ENCODE data around the gene MYL5. TPM values are rescaled to one million over a fixed set of nuclear protein-coding genes. Genes with fewer than 3 reads are reported as not detected.

Gene MYL5
- total and polyA plus RNA-seq, 2 of the 4 experiments (the other 2 are of a cell fraction): 9.1 to 16.0 TPM

DNA sequence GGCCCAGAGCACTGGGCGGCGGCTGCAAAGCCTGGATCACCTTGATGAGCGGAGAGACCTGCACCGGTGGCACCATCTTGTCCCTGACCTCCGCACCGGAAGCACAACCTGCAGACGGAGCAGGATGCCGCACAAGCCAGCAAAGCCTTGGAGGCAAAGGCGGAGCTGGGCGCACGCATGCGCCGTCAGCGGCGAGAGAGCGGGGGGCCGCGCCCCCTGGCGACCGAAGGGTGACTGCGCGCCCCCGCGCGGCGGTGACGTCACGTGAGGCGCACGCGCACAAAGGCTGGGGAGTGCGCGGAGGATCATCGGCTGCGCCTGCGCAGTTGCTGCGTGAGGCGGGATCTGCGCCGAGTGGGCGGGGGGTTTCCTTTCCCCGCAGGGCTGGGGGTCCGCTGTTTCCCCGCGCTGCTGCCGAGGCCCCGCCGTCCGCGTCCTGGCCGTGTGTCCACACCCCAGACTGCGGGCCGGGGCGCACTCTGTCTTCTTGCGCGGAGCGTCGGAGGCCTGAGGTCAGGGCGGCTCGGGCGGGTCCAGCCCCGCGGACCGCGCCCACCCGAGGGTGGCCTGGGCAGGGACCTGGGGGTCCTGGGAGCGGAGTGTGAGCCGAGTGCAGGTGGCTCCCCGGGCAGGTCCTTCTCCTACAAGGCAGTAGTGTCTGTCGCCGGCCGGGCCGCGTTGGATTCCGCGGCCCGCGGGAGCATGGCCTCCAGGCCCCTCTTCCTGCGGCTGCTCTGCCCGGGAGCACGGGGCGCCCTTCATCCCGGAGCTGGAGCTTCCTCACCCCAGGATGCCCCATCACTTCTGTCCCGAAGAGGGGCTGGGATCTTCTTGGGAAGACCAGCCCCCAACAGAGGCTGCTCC is at the start of gene MYL5, which contains the start of gene ATP5ME (continued):
- TF ChIP-seq MAFK (IDR thresholded peaks at IDR 0.05; ENCODE audit: low read depth, low read length): no peak
- no peak for TF ChIP-seq CHD1 (IDR thresholded peaks at IDR 0.05; ENCODE audit: low read depth, low read length)
- peak; percentile 77 for TF ChIP-seq BHLHE40 (IDR thresholded peaks at IDR 0.05; ENCODE audit: low read depth, low read length)

DNA sequence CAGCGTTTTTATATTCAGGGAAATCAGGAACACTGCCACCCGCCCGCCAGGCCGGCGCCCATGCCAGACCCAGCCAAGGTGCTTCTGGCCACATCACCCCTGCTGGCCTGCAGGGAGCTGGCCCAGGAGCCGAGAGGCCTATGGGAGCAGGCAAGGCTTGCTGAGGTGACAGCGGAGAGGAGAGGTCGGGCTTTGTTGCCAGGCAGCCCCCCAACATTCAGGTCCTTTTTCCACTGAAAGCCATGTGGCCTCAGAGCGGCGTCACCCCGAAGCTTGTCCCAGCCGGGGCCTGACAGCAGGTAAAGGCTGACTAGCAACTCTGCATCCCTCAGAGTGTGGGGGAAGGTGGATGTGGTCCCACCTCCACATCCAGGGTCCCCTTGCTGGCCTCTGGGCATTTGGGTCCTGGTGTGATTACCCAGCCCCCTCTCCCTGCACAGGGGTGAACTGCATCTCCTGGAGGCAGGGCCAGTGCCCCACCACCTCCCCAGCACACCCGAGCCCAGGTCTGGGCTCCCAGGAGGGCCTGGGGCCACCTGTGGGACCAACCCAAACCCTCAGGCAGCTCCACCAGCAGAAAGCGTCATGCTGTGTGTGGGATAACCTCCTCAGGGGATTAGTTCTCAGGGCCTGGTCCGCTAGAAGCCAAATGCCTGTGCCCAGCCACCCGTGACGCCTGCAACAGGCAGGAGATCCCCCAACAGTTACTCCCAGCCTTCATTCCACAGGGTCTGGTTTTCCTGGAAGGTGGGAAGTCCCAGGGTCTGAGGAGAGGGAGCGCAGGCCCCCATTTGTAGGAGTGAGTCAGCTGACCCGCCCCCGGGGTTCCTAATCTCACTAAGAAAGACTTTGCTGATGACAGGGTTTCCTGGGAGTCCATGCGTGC is 49.4 kb upstream of the MYL5 start, which contains the start of gene PDE6B:
Gene PDE6B, plus strand, starts transcription at position 869 of the 886 bp plus-strand sequence. CDS start 54 bp downstream, outside the sequence.
- in situ Hi-C loops (cut with MboI; ENCODE audit: low sequenced_read_pairs) (no loop called here), dilution Hi-C loops (cut with HindIII; ENCODE audit: low sequenced_read_pairs, unreplicated experiment) (no loop called here), intact Hi-C loops (cut with micrococcal nuclease) (no loop called here)
- no peak within 1 kb of the TSS for H3K27ac ChIP-seq (ENCODE audit: insufficient read depth, low read length)
- no peak within 1 kb of the TSS for H2BK20ac ChIP-seq (ENCODE audit: low read depth, low read length)
- no peak within 1 kb of the TSS for H2AK5ac ChIP-seq (ENCODE audit: low read depth, low read length)
- H4K91ac ChIP-seq (ENCODE audit: insufficient read depth, low read depth, low read length): no peak within 1 kb of the TSS
- H3K4me3 ChIP-seq (ENCODE audit: insufficient read depth, low read depth, low read length): no peak within 1 kb of the TSS
- H3K4ac ChIP-seq (ENCODE audit: low read depth, low read length): no peak within 1 kb of the TSS
- no peak within 1 kb of the TSS for H2AK9ac ChIP-seq (replicated peaks; ENCODE audit: low read depth, low read length, poor library complexity)
- no peaks in the 10 kb centered on the region for H3K36me3 ChIP-seq (ENCODE audit: control insufficient read depth, insufficient read depth, low read length)
- no peaks in the 10 kb centered on the region for H3K9me1 ChIP-seq (ENCODE audit: insufficient read depth, low read length)
- H3K23ac ChIP-seq (ENCODE audit: low read depth, low read length): no peak within 1 kb of the TSS
- no peak within 1 kb of the TSS for H2BK120ac ChIP-seq (ENCODE audit: low read depth, low read length)
- no peak within 1 kb of the TSS for H4K8ac ChIP-seq (ENCODE audit: low read depth in 2 of 2, low read length in 2 of 2)
- H3K79me1 ChIP-seq (ENCODE audit: low read depth in 1 of 2, low read length in 2 of 2): no peaks in the 10 kb centered on the region
- no peaks in the 10 kb centered on the region for H3K27me3 ChIP-seq (ENCODE audit: control insufficient read depth, insufficient read depth, low read length)
- no peak within 1 kb of the TSS for H3K56ac ChIP-seq (ENCODE audit: extremely low read depth, insufficient read depth, low read length)
- peaks cover 13% of the 10 kb centered on the region for H3K9me3 ChIP-seq (ENCODE audit: control insufficient read depth, insufficient read depth, low read length)
- no peak within 1 kb of the TSS for H3K9ac ChIP-seq (ENCODE audit: low read depth, low read length)
- H2BK15ac ChIP-seq (ENCODE audit: low read depth, low read length): no peak within 1 kb of the TSS
- 66% methylated on average over 7 of the region's 21 CpGs; no CpG with 5 or more reads in 1 of the 2 experiments for WGBS, 2 experiments (ENCODE audit: extremely low coverage in 2 of 2, insufficient read length in 1 of 2)
- H3K4me2 ChIP-seq (ENCODE audit: low read depth, low read length): no peak within 1 kb of the TSS
- POLR2A ChIA-PET (ENCODE audit: unreplicated experiment): no interaction called here
- no peak within 1 kb of the TSS for H2AFZ ChIP-seq (replicated peaks; ENCODE audit: low read length, poor library complexity)
- H2BK5ac ChIP-seq (ENCODE audit: low read depth, low read length, poor library complexity, severe bottlenecking): no peak within 1 kb of the TSS
- H3K14ac ChIP-seq (replicated peaks; ENCODE audit: low read depth, low read length): no peak within 1 kb of the TSS
- no peak for DNase-seq
- no peak within 1 kb of the TSS for H3K18ac ChIP-seq (ENCODE audit: low read depth, low read length)
- CTCF ChIA-PET: no interaction called here
- H3K4me1 ChIP-seq (ENCODE audit: control insufficient read depth, insufficient read depth, low read length): no peaks in the 10 kb centered on the region
- no peak for ATAC-seq (ENCODE audit: low read depth)
- H4K20me1 ChIP-seq (ENCODE audit: insufficient read depth, low read length): no peaks in the 10 kb centered on the region
- H4K5ac ChIP-seq (ENCODE audit: low read depth, low read length): no peak within 1 kb of the TSS
- BruUV-seq (replicated peaks): no TSS peak
- TF ChIP-seq ELK1 (IDR thresholded peaks at IDR 0.05; ENCODE audit: borderline replicate concordance, low read depth, low read length) (no peak), BHLHE40 (IDR thresholded peaks at IDR 0.05; ENCODE audit: low read depth, low read length) (no peak), MAFK (IDR thresholded peaks at IDR 0.05; ENCODE audit: low read depth, low read length) (no peak), RCOR1 (IDR thresholded peaks at IDR 0.05; ENCODE audit: insufficient replicate concordance, low read length) (no peak), NFE2L2 (IDR thresholded peaks at IDR 0.05; ENCODE audit: low read depth, low read length) (no peak), RAD21 (IDR thresholded peaks at IDR 0.05; ENCODE audit: low read length) (no peak), MXI1 (IDR thresholded peaks at IDR 0.05; ENCODE audit: borderline replicate concordance, low read depth, low read length) (no peak), USF2 (IDR thresholded peaks at IDR 0.05; ENCODE audit: low read depth, low read length) (no peak), RFX5 (IDR thresholded peaks at IDR 0.05; ENCODE audit: low read depth, low read length) (no peak), MAZ (IDR thresholded peaks at IDR 0.05; ENCODE audit: borderline replicate concordance, low read depth, low read length) (no peak), SMC3 (IDR thresholded peaks at IDR 0.05; ENCODE audit: low read depth, low read length) (no peak)

All from IMR-90 (cell line).